GM21619 (cell line): ENCODE data around the gene FBN1.
A peak's percentile ranks its signal among the peaks of the same experiment; 100 is the strongest.

ENCODE experiments used
- ATAC-seq: cut with Tn5 transposase; IDR thresholded peaks from one replicate; pipeline ENCODE4 v1.9.1; 2021; ENCODE audit not compliant: unreplicated experiment

Gene FBN1

DNA sequence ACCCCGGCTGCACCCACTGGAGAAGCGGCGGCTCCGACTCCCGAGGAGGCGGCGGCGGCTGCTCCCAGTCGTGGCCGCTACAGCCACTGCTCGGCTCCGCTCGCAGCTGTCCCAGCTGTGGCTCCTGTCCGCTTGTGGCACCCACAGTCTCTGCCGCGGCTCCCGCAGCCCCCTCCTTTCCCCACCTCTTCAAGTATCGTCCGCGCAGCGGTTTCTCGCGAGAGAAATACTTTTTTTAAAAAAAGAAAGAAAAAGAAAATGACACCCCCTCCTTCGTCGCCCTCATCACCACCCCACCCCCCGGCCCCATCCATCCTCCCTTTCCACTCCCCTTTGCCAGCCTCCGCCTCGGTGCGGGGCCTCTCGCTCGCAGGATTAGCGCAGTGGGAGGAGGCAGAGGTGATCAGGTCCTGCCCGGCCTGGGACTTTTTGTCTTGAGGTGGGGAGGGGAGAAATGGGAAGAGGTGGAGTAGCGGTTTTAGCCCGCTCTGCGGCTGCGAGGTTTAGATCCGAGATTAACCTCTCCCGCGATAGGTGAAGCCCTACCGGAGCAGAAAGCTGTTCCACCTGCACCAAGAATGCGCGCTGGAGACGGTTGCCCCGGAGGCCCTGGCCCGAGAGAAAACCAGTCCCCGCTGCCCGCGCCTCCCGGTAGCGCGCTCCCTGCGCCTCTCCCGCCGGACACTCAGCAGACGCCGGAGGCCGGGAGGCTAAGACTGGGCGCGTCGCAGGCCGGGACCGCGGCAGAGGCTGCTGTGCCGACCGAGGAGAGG lies at the start of gene FBN1:
Gene FBN1 (minus strand): TSS at position 152 of the 773 bp plus-strand sequence. CDS start 940 bp downstream, outside the sequence.
- ATAC-seq: peak; percentile 51

DNA sequence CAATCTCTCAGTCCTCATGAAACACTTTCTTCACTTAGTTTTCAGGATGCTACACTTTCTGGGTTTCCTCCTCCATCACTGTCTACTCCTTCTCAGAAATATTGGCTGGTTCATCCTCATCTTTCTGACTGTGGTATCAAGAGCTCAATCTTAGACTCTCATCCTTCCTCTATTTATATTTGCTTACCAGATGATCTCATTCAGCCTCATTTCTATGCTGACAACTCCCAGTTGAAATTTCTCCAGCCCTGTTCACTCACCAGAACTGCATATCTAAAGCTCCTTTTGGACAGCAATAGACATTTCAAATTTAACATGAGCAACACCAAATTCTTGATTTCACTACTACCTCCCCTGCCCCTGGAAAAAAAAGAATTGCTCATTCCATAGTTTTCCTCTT lies 48.0 kb upstream of the FBN1 start:
- no peak for ATAC-seq

DNA sequence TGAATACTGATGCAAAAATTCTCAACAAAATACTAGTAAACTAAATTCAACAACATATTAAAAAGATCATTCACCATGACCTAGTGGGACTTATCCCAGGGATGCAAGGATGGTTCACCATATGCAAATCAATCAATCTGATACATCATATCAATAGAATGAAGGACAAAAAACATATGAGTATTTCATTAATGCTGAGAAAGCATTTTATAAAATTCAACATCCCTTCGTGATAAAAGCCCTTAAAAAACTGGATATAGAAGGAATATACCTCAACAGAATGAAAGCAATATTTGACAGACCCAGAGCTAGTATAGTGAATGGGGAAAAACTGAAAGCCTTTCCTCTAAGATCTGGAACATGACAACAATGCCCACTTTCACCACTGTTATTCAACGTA lies 43.0 kb upstream of the FBN1 start:
- no peak for ATAC-seq

DNA sequence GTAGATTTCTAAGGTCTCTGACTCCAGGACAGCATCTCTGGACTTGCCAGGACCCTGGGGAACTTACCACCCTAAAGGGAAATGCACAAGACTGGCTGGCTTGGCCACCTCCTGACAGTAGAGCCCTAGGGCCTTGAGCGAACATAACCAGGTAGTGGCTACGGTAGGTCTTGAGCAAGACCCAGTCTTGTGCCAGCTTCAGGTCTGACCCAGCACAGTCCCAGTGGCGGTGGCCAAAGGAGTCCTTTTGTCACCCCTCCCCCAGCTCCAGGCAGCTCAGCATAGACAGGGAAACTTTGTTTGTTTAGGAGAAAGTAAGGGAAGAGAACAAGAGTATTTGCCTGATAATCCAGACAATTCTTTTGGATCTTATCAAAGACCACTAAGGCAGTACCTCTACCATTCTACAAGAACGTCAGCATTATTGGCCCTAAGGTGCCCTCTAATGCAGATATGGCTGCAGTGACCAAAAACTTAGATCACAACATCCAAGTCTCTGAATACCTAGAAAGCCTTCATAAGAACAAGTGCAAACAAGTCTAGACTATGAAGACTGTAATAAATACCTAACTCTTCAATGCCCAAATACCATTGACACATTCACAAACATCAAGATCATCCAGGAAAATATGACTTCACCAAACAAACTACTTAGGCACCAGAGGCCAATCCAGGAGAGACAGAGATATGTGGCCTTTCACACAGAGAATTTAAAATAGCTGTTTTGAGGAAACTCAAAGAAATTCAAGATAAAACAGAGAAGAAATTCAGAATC lies 38.7 kb upstream of the FBN1 start:
- ATAC-seq: no peak

DNA sequence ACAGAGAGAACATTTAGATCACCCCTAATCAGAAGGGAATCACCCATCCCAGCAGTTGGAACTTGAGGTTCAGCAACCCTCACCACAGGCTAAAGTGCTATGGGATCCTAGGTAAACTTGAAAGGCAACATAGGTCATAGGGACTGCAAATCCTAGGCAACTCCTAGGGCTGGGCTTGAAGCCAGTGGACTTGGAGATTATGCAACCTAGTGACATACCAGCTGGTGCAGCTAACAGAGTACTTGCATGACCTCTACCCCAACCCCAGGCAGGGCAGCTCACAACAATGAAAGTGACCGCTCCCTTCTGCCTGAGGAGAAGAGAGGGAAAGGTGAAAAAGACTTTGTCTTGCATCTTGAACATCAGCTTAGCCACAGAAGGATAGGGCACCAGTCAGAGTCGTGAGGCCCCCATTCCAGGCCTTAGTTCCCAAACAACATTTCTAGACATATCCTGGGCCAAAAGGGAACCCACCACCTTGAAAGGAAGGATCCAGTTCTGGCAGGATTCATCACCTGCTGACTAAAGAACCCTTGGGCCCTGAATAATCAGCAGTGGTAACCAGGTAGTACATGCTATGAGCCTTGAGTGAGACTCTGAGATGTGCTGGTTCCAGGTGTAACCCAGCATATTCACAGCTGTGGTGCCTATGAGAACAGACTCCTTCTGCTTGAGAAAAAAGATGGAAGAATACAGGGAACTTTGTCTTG lies 37.6 kb upstream of the FBN1 start:
- no peak for ATAC-seq

DNA sequence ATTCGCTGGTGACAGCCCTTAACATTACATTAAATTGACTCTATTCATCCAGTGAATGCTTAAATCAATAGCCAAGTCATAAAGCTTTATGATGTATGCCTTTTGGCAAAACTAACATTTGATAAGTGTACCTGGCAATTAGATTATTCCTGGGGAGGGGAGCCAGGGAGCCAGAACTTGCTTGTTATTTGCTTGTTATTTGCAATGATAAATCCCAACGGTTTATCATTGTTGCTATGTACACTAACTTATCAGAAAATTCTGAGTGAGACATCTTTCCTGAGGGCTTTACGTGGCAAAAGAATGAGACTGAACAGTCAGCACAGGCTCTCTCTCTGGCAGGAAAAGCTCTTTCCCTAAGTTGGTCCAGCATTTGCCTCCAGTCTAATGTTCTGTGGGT lies 35.8 kb upstream of the FBN1 start:
- no peak for ATAC-seq

DNA sequence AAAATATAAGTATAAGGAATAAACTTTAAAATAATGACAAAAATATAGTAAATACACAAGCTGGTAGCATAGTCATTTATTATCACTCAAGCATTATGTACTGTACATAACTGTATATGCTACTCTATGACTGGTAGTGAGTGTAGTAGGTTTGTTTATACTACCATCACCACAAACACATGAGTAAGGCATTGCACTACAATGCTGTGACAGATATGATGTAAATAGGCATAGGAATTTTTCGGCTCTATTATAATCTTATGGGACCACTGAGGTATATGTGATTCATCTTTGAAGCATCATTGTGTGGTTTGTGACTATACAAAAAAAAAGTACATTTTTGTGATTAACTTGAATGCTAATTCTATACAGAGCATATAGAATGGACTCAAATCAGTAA lies 35.3 kb upstream of the FBN1 start:
- no peak for ATAC-seq

DNA sequence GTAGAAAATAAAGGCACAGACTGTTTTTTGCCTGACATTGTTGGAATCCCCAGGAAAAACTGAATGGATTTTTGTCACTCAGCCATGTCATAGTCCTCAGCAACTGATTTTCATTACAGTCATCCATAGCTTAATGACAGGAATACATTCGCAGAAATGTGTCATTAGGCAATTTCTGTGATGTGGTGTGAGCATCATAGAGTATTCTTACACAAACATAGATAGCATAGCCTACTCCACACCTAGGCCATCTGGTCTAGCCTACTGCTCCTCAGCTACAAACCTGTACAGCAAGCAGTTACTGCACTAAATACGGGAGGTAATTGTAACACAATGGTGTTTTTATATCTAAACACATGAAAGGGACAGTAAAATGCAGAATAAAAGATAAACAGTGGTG lies 34.4 kb upstream of the FBN1 start:
- no peak for ATAC-seq

DNA sequence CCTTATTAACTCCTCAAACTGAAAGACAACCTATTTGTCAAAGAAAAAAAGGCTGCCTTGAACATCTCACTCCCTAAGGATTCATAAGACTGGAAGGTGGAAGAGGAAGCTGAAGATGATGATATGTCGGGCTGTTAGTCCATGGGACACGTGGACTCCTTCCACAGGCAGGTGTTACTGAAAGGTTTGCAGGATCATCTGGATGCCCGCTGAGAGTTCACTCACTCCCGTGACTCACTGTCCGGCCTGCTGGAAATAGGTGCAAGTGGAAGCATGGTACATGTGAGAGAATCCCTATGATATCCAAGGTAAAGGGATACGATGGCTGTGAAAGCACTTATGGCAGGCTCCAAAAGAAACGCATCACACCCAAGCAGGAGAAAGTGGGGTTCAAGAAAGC lies 33.3 kb upstream of the FBN1 start:
- ATAC-seq: no peak

DNA sequence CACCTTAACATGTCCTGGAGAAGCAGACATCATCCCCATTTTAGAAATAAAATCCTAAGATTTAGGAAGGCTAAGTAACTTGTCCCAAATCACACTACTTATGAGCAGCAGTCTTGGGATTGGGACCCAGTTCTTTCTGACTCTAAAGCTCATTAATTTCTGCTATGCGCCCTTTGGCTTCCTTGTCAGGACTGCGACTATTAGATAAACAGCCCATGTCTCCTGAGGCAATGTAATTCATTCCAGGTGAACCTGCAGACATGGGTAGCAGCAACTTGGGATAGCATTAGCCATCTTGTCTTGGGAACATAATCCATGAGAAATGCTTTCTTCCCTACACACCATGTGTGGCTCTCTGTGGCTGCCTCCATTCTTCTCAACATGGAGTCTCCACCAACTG lies 32.3 kb upstream of the FBN1 start:
- no peak for ATAC-seq

DNA sequence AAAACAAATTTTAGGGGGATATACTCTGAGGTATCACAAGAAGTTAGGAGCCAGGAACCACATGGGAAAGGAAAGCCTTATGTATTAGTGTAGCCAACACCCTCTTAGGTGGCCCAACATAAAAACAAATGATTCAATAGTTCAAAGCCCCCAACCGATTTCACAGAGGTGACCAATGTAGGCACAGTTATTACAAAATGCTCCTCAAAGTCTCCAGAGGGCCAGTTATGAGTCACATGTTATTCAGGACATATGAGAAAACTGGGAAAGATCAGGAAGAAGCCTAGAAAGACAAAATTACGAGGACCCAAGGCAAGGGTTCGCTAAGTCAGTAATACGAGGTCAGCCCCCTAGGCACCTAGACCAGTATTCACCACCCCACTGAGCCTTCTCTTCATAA lies 29.9 kb upstream of the FBN1 start:
- ATAC-seq: no peak

DNA sequence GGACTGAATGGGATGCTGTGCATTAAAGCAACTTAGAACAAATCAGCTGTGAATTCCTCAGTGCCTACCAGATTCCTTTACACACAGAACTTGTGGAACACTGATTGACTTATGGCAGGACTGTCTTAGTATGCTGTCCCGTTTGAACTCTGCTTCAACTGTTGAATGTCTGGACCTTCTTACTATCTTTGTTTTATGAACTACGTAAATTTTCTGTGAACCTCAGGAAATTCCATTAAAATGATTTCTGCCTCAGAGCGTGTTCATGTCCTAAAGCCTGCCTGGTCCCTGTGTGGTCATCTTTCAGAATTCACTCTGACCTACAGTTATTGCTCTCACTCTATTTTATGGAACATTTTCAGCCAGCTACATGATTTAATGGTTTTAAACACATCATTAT lies 29.4 kb upstream of the FBN1 start:
- ATAC-seq: no peak

DNA sequence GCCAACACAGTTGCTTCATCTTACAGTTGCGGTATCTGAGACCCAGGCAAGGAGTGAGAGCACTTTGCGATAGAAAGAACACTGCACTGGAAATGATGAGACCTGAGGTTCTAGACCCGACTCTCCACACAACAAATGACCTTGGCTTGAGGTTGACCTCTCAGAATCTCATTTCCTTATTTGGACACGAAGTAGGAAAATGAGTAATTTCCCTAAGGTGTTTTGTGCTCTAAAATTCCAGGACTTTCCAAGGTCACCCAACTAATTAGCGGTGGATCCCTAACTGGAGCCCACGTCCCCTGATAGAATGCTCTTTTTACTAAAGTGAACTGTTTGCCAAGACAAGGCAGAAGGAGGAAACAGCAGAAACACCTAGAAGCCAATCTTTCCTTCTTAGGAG lies 26.7 kb upstream of the FBN1 start:
- ATAC-seq: no peak

DNA sequence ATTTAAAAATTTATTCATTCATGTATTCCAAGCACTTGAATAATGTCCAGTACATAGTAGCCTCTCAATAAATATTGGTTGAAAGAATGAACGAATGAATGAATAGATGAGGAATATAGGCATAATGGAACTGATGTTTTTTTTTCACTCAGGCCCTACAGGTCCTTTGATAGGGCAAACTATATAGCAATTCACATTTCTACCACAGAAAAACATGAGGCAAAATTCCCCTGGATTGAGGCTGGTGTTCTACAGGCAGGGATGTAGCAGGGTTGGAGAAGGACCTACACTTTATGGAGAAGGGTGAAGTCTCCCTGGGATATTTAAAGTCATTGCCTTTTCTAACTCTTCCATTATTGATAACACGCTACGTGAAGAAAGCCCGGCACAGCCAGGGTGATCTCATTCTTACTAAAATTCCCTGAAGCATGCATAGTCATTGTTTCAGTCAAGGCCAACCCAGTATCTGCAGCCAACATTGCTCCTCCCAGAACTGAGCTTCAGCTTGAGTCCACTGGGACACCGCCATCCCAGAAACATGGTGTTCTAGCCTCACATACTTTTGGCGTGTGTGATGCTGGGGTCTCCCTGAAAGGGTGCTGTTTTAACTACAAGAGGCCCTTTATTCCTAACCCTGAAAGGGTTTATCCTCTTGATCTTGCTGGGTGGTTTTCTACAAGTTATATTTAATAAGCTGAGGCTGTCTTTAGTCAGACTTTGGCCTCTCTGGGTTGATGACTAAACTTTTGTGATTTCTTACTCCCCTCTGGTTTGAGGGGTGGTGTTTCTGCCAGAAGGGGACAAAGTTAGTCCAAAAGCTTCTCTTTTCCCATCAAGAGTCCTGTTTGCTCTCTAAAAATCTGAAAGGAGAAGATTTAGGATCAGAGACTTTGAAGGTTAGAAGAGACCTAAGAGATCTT lies 25.9 kb upstream of the FBN1 start:
- ATAC-seq: no peak

DNA sequence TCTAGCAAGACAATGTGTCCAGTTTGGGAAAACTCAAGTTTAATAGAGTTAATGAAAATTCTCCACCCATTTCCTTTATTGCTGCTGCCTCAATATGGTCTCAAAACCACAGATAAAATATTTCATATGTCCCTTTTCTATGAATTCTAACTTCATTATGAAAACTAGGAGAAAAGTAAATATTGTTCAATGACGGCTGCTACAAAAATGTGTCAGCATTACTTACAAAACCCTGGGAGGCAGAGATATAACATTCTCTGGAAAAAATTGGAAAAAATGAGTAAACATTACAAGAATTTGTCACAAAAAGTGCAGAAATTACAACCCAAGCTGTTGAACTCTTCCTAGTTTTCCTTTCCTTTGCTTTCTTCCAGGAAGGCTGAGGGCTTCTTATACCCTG lies 22.2 kb upstream of the FBN1 start:
- no peak for ATAC-seq

DNA sequence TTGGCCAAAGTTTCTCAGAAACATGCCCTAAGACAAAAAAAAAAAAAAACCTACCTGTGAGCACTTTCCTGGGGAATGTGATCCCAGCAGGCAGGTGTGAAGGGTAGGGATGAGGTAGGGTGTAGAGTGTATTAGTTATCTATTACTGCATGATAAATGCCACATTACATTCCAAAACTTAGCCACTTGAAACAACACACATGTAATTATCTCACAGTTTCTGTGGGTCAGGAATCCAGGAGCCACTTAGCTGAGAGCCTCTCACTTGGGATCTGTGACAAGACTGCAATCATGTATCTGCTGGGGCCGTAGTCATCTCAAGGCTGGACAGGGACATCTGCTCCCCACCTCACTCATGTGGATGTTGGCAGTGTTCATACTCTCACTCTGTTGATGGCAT lies 18.9 kb upstream of the FBN1 start:
- no peak for ATAC-seq

DNA sequence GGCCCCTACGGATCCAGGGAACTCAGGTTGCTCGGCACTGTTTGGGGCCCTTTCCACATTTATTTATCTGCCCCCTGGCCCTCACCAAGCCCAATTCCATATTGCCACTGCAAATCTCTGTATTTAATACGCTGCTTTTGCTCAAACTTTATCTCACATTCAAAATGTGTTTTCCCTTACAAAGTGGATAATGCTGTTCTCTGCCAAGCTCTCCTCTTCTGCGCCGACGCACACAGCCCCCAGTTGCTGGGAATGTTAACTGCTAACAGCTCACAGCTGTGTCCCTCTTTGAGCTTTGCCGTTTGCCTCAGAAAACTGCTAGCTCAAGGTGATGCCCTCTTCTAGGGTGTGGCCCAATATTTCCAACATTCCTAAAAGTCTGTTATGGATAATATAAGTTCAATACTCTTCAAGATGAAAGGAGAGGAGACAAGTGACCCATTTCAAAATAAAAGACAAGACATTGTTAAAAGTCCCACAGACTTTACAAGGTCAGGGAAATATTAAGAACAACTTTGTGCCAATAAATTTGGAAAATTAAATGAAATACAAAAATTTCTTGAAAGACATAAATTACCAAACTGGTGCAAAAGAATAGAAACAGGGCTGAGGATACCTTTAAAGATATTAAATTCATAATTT lies 12.6 kb upstream of the FBN1 start:
- ATAC-seq: no peak

DNA sequence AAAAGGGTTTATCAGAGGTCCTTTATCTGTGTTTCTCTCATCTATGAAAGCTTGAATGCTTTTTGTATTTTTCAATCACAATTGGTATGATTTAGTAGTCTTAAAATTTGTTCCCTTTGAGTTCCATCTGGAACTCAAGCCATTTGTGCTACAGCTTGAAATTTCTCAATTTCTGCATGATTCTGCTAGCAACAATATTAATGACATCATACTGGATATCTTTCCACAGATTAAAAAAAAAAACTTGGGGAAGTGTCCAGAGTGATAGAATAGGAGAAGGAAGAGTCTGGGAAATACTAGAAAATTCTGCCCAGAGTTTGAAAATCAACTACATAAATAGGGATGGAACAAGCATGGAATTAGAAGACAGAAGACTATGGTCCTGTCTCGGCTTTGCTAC lies 9.3 kb upstream of the FBN1 start:
- no peak for ATAC-seq

DNA sequence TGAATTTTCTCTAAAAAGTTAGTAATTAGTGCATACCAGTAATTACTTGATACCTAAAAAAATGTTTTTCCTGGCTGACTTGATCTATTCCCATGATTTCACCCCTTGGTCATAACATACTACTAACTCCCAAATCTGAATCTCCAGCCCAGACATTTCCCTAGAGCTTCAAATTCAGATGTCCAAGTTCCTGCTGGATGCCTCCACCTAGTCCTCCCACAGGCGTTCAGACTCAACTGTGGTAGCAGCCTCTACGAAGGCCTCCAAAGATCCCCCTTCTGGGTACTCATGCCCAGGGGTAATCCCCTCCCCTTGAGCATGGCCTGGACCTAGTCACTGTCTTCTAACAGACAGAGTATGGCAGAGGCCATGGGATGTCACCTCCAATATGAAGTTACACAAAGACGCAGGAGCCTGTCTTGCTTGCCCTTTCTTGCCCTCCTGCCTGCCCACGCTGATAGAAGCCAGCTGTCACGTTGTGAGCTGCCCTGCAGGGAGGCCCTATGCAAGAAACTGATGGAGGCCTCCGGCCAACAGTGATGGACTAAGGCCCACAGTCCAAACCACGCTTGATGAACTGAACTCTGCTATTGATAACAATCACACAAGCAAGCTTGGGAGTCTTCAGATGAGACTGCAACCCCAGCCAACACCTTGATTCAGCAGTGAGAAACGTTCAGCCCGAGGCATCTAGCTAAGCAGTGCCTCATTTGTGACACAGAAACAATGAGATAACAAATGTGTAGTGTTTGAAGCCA lies 8.6 kb upstream of the FBN1 start:
- ATAC-seq: no peak

DNA sequence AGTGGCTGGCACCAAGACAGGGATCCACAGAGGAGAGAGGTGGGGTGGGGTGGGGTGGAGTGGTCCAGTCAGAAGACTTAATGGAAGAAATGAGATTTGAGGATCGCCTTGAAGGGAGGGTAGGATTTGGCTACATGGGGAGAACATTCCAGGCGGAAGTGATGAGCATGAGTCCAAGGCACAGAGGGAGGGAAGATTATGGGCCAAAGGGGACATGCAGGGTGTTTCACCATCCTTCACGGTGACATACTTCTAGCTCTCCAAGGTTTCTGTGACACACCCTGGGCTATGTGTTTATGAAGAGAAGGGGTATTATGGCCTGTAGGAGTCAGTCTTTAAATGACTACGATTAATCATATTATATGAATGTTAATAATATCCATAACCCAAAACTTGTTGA lies 7.7 kb upstream of the FBN1 start:
- ATAC-seq: no peak
